ENCODE measurements around the gene NRBF2.
"Not testable (repeated sequence)": the region's sequence is repeated elsewhere in the genome, so short reads cannot be mapped to it uniquely, and the experiment has no call there.

Gene NRBF2

GRCh38 chr10:63119041-63119440 lies 14.1 kb upstream of the NRBF2 start:
- DNase-seq (ENCODE audit: low read depth), result no peak

GRCh38 chr10:63120554-63120953 lies 12.6 kb upstream of the NRBF2 start:
- DNase-seq (ENCODE audit: low read depth), result no peak

- DNase-seq (ENCODE audit: low read depth), result no peak
Measured at GRCh38 chr10:63123727-63124362, 9.3 kb upstream of the NRBF2 start.

- no peak for DNase-seq (ENCODE audit: low read depth)
Measured at GRCh38 chr10:63125459-63125858, 7.7 kb upstream of the NRBF2 start.

GRCh38 chr10:63128443-63128842 lies 4.7 kb upstream of the NRBF2 start:
- no peak for DNase-seq (ENCODE audit: low read depth)

GRCh38 chr10:63129888-63130287 lies 3.2 kb upstream of the NRBF2 start:
- no peak for DNase-seq (ENCODE audit: low read depth)

- no peak for DNase-seq (ENCODE audit: low read depth)
Measured at GRCh38 chr10:63132651-63133055, 475 bp upstream of the NRBF2 start.

GRCh38 chr10:63133821-63134557 lies 861 bp downstream of the NRBF2 start:
- no peak for DNase-seq (ENCODE audit: low read depth)

GRCh38 chr10:63137306-63137705 lies 4.2 kb downstream of the NRBF2 start:
- no peak for DNase-seq (ENCODE audit: low read depth)

GRCh38 chr10:63140077-63140476 lies 6.9 kb downstream of the NRBF2 start:
- no peak for DNase-seq (ENCODE audit: low read depth)

- DNase-seq (ENCODE audit: low read depth), result no peak
Measured at GRCh38 chr10:63142136-63142535, 9.0 kb downstream of the NRBF2 start.

- DNase-seq (ENCODE audit: low read depth), result no peak
Measured at GRCh38 chr10:63143987-63144386, 10.9 kb downstream of the NRBF2 start.

- no peak for DNase-seq (ENCODE audit: low read depth)
Measured at GRCh38 chr10:63145782-63146181, 12.7 kb downstream of the NRBF2 start.

- DNase-seq (ENCODE audit: low read depth), result no peak
Measured at GRCh38 chr10:63146503-63146902, 13.4 kb downstream of the NRBF2 start.

- no peak for DNase-seq (ENCODE audit: low read depth)
Measured at GRCh38 chr10:63150745-63151144, 17.6 kb downstream of the NRBF2 start.

GRCh38 chr10:63153868-63154545 lies 20.9 kb downstream of the NRBF2 start:
- DNase-seq (ENCODE audit: low read depth), result not testable (repeated sequence)

GRCh38 chr10:63154546-63155387 lies 21.6 kb downstream of the NRBF2 start:
- DNase-seq (ENCODE audit: low read depth), result no peak

GRCh38 chr10:63155388-63156020 lies 22.4 kb downstream of the NRBF2 start:
- no peak for DNase-seq (ENCODE audit: low read depth)

- DNase-seq (ENCODE audit: low read depth), result no peak
Measured at GRCh38 chr10:63156236-63156635, 23.1 kb downstream of the NRBF2 start.

GRCh38 chr10:63157845-63158624 lies 24.9 kb downstream of the NRBF2 start:
- DNase-seq (ENCODE audit: low read depth), result no peak

- no peak for DNase-seq (ENCODE audit: low read depth)
Measured at GRCh38 chr10:63161592-63161991, 28.5 kb downstream of the NRBF2 start.

Data from stimulated activated CD8-positive, alpha-beta memory T cell treated with anti-CD3 and anti-CD28 coated beads, Interleukin-12 subunit alpha, Interleukin-12 subunit beta, amount 100 ng/mL, for 4 hours (primary cell).